HG03066 (cell line): Measurements from ENCODE around the gene AFAP1.

Source experiments
- ATAC-seq: cut with Tn5 transposase; IDR thresholded peaks from one replicate; pipeline ENCODE4 v1.9.1; 2021; ENCODE audit warnings: low read depth; ENCODE audit not compliant: unreplicated experiment

Gene AFAP1

DNA sequence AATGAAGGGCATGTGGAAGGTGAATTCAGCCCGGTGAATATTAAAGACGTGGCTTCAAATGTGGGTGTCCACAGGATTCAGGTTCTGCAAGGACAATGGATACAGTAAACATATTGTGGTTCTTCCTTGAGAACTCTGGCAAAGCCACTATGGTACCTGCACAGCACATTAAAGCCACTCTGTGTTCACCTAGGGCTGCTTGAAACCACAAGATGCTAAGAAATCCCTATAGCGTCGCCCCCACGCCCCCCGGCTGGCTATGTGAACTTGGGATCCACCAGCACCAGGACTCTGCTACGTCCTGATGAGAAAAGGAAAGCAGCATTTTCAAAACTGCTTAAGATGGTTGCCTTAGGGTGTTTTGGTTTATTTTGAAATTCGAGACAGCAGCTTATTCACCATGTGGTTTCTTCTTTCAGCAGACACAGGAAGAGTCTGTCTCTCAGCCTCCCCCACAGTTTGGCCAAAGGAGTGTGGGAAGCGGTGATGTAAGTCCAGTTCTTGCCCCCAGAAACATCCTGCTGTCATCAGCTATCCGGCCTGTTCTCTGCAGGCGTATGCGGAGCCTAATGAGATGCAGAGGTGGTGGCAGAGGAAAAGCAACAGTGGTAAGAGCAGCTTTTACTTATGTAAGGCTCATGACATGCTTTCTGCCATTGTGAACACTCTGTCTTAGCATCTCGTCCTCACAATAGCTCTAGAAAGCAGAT lies 111.5 kb downstream of the AFAP1 start:
- ATAC-seq = no peak

DNA sequence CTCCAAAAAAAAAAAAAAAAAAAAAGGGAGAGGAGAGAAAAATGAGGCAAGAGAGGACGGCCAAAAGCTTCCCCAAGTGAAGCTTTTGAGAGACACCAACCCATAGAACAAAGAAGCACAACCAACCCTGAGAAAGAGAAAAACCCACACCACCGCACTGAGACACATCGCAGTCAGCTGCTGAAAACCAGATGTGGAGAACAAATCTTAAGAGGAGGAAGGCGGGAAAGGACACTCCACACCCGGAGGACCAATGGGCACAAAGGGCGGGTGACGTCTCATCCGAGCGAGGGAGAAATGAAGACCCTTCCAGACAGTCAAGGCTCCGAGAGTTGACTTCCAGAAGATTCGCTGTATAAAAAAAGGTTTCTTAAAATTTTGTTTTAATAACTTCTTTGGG lies 112.1 kb downstream of the AFAP1 start:
- no peak for ATAC-seq

DNA sequence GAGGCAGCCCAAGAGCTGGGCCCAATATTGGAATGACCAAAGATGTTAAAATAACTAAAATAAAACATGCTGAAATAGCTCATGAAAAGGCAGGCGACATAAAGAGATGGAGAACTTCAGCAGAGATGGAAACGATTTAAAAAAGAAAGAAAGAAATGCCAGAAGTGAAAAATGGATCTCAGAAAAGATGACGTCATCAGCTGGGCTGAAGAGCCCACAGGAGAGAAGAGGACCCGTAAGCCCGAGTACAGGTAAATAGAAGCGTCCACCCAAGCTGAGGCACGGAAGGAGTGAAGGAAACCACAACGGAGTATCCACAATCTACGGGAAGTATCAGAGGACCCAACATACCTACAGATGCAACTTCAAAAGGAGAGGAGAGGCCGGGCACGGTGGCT lies 112.8 kb downstream of the AFAP1 start:
- ATAC-seq = no peak

DNA sequence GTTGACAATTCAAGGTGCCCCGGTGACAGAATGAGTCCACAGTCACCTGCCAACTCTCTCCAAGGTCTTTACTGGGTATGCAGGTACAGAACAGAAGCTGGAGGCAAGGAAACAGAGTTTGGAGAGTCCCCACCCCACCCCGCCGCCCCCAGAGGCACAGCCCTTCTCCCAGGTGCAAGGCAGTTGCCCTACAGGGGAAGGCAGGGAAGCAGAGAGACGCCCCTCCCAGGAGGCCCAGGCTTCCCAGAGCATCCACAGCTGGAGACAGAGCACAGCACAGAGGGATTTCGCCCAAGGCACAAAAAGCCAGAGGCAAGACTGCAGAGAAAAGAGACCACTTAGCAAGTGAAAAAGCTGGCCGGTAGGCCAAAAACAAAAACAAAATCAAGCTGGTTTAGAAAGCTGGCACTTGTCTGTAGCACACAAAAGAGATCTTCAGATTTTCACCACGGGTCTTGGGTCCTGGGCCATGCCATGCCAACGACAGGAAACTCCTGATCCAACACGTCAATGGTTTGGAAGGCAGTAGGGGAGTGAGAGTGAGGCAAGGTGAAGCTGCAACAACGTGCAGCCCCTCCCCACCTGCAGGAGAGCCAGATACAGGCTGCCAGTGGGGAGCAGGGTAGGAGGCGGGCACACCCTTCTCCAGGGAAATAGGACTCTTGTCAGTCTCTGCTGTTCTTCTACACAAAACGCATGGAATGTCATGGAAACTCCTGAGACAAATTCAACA lies 113.3 kb downstream of the AFAP1 start:
- ATAC-seq = no peak

DNA sequence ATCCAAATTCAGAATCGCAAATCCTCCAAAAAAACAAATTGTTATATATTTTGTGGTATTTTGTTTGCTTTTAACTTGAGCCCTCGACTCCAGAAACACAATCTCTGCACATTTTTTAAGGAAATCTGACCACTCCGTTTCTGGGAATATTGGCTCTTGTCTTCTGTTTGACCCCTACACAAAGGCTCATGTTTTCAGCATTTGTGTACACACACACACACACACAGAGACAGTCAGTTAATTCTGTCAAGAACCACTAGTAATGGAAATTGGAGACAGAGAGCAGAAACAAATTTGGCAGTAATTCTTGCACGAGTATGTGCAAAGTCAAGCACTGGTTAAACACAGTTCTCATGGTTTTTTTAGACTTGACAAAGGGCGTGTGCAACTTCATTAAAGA lies 115.4 kb downstream of the AFAP1 start:
- no peak for ATAC-seq

DNA sequence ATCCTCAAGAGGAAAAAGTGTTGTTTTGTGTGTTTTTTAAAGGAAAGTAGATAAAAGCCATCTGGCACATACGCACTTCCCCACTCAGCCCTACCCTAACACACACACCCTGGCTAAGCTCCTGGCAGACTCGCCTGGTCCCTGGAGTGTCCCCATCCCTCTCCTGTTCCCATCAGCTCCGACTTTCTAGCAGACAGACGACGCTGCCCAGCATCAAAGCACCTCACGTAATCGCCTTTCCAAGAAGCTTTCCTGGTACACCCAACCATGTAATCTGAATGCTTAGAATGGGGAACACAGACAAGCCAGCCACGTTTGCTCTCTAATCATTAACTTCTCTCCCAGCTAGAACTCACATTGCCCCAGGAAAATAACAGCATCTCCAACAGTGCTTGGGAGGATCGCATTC lies 116.2 kb downstream of the AFAP1 start:
- no peak for ATAC-seq

DNA sequence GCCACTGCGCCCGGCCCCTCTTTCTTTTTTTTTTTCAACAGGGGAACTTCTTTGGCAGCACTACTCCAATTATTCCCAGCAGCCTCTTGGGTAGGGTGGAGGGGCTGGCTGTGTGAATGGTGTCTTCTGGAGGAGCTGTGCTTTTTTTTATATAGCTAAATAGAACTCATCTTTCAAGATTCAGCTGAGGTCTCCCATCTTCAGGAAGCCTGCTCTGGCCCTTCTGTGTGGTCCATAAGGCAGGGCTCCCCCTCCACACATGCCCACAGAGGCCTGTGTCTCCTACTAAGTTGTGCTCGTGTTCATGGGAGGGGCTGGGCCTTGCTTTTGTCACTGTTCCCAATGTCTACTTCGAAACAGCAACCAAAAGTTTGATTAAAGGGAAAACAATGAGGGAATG lies 116.8 kb downstream of the AFAP1 start:
- no peak for ATAC-seq

DNA sequence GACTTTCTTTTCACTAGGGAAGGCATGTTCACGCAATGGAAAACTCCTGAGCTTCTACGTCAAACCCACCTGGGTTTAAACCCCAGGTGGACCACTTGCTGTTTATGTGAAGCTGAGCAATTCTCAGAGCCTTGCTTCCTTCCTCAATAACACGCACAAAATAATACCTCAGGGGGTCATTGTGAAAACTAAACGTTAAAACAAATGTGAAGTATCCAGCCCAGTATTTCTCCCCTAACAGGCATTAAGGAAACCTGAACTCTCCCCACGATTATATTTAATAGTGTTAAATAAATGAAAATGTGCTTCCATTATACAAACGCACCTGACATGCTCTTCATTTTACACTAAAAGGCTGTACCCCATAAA lies 117.5 kb downstream of the AFAP1 start:
- no peak for ATAC-seq

DNA sequence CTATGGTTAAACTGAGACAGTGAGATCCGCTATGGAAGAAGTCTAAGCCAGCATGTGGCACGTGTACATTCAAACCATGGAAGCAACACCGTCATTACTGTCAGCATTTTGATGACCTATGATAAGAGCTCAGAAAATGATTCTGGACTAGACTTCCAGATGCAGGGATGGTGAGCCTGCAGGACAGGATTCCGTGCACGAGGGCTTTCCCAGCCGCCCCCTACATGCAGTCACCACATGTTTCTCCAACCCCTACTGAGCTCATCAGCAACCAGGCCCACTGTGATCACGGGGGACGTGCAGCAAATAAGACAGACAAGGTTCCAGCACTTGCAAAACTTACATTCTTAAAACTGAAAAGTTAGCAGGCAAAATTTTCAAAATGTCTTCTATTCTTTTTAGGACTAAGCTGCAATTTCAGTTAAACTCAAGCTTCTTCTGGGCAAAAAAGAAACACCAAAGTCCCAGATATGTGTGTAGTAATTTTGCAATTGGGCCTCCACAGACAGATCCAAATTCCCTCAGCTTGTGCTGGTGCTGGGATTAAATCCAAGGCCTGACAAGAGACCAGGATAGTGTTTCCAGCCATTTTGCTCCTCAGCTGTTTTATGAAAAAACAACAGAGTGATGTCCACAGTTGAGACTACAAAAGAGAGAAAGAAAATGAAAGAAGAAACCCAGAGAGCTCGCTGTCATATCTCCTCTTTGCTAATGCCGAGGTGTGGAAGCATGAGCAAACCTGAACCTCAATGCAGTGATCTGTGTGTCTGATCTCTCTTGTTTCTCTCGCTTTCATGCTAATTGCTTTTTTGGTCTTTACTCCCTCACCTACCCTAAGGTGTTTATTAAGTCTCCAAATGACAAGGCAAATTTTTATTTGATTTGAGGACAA lies 118.2 kb downstream of the AFAP1 start:
- no peak for ATAC-seq

DNA sequence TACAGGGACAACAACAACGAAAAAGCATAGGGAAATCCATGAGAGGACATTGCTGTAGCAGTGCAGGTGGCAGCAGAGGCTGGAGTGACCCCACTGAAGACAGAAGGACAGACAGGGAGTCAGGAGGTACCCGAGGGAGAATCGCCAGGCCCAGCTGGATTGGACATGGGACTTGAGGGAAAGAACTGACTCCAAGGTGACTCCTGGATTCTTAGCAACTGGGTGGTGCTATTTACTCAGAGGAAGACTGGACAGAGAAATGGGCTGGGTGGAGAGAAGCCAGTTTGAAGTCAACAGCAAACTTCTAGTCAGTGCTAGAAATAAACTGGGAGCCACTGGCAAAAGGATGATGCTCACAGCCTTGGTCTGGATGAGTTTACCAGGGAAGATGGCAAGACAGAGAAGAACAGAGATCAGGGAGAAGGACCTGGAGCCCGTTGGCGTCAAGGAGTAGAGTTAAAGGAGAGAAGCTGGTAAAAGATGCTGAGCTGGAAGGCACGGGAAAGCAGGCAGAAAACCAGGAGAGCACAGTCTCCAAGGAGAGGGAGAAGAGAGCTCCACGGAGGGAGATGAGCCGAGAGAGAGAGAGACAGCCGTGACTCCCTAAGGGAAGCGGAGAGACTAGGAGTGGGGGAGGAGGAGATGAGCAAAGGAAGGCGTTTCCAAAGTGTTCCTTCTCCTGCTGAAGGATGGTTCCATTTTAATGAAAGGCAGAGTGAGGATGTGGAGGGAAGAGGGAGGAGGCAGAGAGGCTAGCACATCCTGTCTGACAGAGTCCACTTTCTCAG lies 119.4 kb downstream of the AFAP1 start:
- ATAC-seq = no peak

DNA sequence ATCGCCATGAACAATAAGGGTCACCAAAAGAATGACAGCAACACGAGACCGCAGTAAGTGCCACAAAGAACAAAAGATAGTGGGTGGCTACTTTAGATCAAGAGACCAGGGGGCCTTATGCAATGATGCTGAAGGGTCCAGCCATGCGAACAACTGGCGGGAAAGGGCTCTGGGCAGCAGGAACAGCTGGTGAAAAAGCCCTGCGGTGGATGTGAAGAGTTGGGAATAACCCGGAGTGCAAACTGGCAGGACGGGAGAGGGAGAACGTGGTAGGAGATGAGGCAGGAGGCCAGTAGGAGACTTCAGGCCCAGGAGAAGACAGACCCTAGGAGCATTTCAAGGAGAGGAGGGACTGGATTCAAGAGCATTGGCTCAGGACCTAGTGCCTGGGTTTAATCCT lies 120.2 kb downstream of the AFAP1 start:
- ATAC-seq = no peak

DNA sequence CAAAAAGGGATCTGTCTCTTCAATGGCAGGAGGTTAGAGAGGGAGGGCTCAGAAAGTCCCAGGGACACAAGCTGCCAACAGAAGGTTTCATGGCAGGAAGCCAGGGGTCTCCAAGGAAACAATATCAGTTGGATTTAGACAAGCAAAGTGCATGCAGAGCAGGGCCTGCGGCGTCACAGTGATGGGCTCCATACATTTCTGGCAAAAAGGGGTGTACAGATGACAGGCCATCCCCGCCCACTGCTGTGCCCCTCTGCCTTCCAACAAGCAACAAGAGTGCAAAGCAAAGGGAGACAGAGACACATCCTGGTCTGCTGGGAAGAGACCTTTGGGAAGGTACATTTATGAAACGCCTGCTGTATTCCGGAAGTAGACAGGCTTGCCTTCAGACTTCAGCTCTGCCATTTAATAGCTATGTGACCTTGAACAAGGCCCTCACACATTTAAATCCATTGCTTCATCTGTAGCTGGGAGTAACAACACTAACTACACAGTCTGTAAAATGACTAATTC lies 121.2 kb downstream of the AFAP1 start:
- no peak for ATAC-seq

DNA sequence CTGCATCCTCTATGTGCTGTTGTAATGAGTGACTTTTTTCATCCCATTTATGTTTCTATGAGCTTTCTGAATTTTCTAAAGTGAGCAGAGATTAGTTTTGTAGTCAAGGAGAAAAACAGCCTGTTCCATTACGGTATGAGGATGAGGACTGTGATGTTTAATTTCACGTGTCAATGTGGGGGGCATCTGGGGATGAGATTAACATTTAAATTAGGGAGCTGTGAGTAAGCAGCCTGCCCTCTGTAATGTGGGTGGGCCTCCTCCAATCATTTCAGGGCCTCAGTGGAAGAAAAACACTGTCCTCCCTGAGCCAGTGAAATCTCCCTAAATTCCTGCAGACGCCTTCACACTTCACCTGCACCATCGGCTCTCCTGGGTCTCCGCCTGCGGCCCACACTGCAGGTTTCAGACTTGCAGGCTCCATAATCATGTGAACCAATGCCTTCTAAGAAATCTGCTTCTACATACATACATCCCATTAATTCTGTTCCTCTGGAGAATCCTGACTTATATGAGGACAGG lies 121.7 kb downstream of the AFAP1 start:
- no peak for ATAC-seq

DNA sequence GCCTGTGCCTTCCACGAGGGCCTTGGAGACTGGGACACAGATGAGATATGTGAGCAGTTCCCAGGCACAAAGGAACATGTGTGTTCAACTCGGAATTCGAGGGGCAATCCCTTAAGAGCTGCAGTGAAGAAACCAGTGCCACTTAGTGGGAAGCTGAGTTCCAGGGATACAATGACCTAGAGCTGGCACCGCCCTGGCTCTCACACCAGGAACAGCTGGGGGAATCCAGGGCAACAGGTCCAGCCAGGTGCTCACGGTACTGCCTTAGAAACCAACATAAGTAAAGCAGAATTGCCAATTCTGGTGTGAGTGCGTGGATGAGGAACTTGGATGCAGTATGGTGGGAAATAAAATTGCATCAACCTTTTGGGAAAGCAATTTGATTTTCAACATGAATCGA lies 122.9 kb downstream of the AFAP1 start:
- ATAC-seq = no peak

DNA sequence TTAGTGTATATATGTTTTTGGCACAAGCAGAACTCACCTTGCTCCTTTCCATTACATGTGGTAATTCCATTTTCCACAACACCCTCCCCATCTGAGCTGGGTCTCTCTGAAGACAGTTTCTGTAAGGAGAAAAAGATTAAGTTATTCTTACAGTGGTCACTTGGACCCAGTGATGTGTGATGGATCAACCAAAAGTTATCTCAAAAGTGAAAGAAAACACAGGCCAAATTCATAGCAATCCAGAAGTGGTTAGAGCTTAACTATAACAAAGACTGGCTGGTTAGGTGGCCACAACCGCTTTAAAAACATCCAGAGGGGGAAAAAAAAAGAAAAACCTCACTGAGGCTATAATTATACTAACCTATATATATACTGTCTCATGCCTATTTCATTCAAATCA lies 123.7 kb downstream of the AFAP1 start:
- no peak for ATAC-seq

DNA sequence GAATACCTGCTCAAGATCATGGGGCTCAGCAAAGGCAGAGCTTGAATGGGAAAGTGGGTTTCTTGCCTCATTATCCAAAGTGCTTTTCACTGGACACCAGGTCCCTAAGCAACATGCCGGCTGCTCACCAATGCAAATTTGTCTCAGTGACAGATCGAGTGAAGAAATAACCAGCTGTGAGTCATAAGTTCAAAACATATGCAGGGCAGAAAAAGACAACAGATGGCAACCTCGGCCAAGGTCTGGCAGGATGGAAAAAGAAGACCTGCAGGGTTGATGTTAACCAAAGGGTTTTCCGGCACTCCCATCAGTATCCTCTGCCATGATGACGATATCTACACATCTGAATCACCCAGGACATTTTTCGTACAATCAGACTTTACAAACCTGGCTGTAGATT lies 124.1 kb downstream of the AFAP1 start:
- ATAC-seq = no peak

DNA sequence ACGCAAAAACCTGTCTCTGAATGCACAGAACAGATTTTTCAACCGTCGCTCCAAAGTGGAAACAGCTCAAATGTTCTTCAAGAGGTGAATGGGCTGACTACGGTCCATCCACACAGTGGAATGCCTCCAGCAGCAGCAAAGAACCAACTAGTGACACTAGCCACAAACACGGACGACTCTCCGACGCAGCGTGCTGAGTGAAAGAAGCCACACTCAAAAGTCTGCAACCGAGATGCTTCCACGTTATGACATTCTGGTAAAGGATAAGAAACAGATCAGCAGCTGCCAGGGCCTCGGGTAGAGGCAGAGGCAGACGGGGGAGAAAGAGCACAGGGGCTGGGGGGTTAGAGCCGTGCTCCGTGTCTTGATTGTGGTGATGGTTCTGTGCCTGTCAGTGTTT lies 125.2 kb downstream of the AFAP1 start:
- ATAC-seq = no peak

DNA sequence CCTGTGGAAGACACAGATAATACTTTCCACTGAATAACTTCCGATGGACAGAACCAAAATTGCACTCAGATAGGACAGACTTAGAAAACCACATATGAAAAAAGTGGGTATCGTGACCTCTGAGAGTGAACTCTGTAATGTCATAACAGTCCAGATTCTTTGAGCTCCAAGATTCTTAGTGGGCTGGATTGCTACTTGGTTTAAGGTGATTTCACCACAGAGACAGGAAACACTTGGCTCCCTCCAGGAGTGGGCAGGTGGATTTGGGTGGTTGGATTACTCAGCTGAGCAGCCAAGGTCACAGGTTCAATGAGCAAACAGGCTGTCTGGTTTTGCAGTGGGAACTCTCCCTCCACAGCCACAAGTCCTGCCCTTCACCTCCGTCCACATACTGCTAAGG lies 126.0 kb downstream of the AFAP1 start:
- ATAC-seq = no peak

DNA sequence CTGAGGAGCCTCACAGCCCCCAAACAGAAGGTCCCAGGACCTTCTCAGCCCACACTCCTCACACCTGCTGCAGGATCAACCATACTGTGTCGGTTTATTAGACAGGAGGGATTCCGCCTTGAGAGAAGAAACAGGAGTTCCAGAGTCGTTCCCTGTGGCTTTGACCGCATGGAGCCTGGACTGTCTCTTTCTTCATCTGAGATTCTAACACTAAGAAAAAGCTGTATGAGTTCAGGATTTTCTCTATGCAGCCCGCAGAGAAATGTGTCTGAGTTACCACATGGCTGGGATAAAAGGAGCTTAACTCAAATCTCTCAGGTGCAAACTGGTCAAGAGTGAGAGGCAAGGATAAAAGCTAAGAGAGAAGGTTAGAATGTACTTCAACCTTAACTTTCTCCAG lies 126.7 kb downstream of the AFAP1 start:
- no peak for ATAC-seq

DNA sequence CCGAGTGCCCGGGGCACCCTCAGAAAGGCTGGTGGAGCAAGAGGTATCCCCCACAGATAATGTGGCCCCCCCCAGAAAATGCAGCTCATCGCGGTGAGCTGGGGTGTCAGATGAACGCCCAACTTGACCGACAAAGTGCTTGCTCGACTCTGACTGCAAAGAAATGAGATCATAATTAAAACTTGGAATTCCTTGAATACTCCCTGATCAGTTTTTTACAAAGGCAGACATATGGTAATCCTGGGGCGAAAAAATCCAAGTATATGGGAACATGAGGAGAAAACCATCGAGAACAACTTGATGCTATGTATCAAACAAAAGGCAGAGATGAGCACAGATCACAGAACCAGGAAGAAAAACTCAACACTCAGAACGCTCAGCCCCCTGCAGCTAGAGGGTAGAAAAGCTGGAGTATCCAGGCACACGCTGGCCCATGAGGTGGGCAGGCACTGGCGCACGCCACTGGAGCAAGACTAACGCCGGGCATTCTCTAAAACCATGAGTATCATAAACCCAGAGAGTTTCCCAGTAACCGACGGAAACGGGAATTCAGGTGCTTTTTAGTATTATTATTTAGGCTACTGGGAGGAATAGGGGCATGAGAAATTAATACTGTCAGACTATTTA lies 127.3 kb downstream of the AFAP1 start:
- no peak for ATAC-seq
